ENCODE results near the gene PHF10. TPM values are rescaled to one million over a fixed set of nuclear protein-coding genes. Genes with fewer than 3 reads are reported as not detected.

The PHF10 gene
- total RNA-seq, 1 experiment from 2014 or later: 6.3 TPM

DNA sequence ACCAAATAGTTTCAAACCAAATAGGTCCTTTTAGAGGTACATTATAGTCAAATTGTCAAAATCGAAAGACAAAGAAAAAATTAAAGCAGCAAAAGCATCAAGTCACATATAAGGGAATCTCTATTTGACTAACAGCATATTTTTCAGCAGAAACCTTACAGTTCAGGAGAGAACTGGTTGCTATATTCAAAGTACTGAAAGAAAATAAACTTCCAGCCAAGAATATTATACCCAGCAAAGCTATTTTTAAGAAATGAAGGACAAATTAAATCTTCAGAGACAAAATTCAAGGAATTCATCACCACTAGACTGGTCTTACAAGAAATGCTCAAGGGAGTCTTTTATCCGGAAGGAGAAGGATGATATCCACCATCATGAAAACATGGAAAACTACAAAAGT is 38.4 kb downstream of the PHF10 start:
- H3K9me2 ChIP-seq (replicated peaks; ENCODE audit: low read length): no peaks in the 10 kb centered on the region
- H3K27ac ChIP-seq (ENCODE audit: low read length): no peak overlapping the region
- no peaks in the 10 kb centered on the region for H3K27me3 ChIP-seq (ENCODE audit: low read length)
- no peak overlapping the region for H2AFZ ChIP-seq (ENCODE audit: low read length)
- H3K4me2 ChIP-seq (ENCODE audit: low read length): no peak overlapping the region
- 0 out of 2 replicates have a peak, but pooled peaks cover 2% of the 10 kb centered on the region for H3K9me3 ChIP-seq (ENCODE audit: low read length)
- no peaks in the 10 kb centered on the region for H3K4me1 ChIP-seq (ENCODE audit: insufficient read depth, low read length)
- no peaks in the 10 kb centered on the region for H4K20me1 ChIP-seq (ENCODE audit: low read length)
- H3K4me3 ChIP-seq (ENCODE audit: low read length): no peak overlapping the region
- DNase-seq (no peak), ATAC-seq (no peak)
- H3F3A ChIP-seq (ENCODE audit: low read length, unreplicated experiment): no peaks in the 10 kb centered on the region
- CTCF ChIA-PET: no interaction called here
- H3K79me2 ChIP-seq (ENCODE audit: low read length): no peaks in the 10 kb centered on the region
- H3K36me3 ChIP-seq (ENCODE audit: low read depth, low read length): peaks cover 24% of the 10 kb centered on the region
- POLR2A ChIA-PET (ENCODE audit: unreplicated experiment): no interaction called here
- BruUV-seq (replicated peaks): no TSS peak
- no peak overlapping the region for H3K9ac ChIP-seq (ENCODE audit: low read length)
- TF ChIP-seq EZH2phosphoT487 (IDR thresholded peaks at IDR 0.05; ENCODE audit: borderline replicate concordance, low read length) (no peak), EZH2 (IDR thresholded peaks at IDR 0.05; ENCODE audit: low read length, unreplicated experiment) (no peak)
- TF ChIP-seq, protein P1, sequence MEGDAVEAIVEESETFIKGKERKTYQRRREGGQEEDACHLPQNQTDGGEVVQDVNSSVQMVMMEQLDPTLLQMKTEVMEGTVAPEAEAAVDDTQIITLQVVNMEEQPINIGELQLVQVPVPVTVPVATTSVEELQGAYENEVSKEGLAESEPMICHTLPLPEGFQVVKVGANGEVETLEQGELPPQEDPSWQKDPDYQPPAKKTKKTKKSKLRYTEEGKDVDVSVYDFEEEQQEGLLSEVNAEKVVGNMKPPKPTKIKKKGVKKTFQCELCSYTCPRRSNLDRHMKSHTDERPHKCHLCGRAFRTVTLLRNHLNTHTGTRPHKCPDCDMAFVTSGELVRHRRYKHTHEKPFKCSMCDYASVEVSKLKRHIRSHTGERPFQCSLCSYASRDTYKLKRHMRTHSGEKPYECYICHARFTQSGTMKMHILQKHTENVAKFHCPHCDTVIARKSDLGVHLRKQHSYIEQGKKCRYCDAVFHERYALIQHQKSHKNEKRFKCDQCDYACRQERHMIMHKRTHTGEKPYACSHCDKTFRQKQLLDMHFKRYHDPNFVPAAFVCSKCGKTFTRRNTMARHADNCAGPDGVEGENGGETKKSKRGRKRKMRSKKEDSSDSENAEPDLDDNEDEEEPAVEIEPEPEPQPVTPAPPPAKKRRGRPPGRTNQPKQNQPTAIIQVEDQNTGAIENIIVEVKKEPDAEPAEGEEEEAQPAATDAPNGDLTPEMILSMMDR (conservative IDR thresholded peaks at IDR 0.05; ENCODE audit: low read depth, low read length): no peak
- intact Hi-C loops (cut with micrococcal nuclease): no loop called here

DNA sequence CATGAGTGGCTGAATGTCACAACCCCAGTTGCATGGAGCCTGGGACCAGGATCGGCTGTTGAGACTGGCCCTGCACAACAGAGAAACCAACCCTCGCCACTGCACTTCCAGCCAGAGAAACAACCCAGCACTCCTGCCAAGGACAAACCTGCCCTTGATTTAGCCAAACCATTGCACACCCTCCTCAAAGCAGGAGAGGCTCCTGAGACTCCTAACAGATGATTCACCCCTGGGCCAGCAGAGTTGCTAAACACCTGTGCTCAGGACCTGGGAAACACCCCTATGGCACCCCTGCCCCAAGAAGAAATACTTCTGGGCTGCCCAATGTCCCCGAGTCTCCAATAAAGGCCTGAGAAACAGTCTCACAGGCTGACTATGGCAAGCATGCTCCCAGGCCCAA is 40.2 kb downstream of the PHF10 start:
- no peak overlapping the region for H3K27ac ChIP-seq (ENCODE audit: low read length)
- H3K4me2 ChIP-seq (ENCODE audit: low read length): no peak overlapping the region
- H3F3A ChIP-seq (ENCODE audit: low read length, unreplicated experiment): no peaks in the 10 kb centered on the region
- H3K36me3 ChIP-seq (ENCODE audit: low read depth, low read length): peaks cover 24% of the 10 kb centered on the region
- ChIA-PET CTCF (no interaction called here), POLR2A (ENCODE audit: unreplicated experiment) (no interaction called here)
- no peak overlapping the region for H2AFZ ChIP-seq (ENCODE audit: low read length)
- no peak overlapping the region for H3K9ac ChIP-seq (ENCODE audit: low read length)
- intact Hi-C loops (cut with micrococcal nuclease): no loop called here
- H3K9me2 ChIP-seq (replicated peaks; ENCODE audit: low read length): no peaks in the 10 kb centered on the region
- H3K79me2 ChIP-seq (ENCODE audit: low read length): no peaks in the 10 kb centered on the region
- TF ChIP-seq EZH2phosphoT487 (IDR thresholded peaks at IDR 0.05; ENCODE audit: borderline replicate concordance, low read length) (no peak), EZH2 (IDR thresholded peaks at IDR 0.05; ENCODE audit: low read length, unreplicated experiment) (no peak)
- TF ChIP-seq, protein P1 (conservative IDR thresholded peaks at IDR 0.05; ENCODE audit: low read depth, low read length): no peak
- no peaks in the 10 kb centered on the region for H4K20me1 ChIP-seq (ENCODE audit: low read length)
- 0 out of 2 replicates have a peak, but pooled peaks cover 2% of the 10 kb centered on the region for H3K9me3 ChIP-seq (ENCODE audit: low read length)
- H3K4me1 ChIP-seq (ENCODE audit: insufficient read depth, low read length): no peaks in the 10 kb centered on the region
- DNase-seq: no peak
- no peak for ATAC-seq
- BruUV-seq (replicated peaks): no TSS peak
- no peaks in the 10 kb centered on the region for H3K27me3 ChIP-seq (ENCODE audit: low read length)
- no peak overlapping the region for H3K4me3 ChIP-seq (ENCODE audit: low read length)

DNA sequence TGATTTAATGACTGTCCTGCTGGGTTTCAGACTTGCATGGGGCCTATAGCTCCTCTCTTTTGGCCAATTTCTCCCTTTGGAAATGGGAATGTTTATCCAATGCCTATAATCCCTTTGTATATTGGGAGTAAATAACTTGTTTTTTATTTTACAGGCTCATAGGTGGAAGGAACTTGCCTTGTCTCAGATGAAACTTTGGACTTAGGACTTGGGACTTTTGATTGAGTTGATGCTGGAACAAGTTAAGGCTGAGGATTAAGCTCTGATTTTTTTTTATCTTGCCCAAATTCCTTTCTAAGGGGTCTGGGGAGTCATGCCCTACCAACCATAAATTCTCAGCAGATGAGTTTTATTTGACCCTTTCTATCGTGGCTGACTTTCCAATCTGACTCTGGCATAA is 46.0 kb downstream of the PHF10 start:
- no peaks in the 10 kb centered on the region for H3K9me2 ChIP-seq (replicated peaks; ENCODE audit: low read length)
- ChIA-PET POLR2A (ENCODE audit: unreplicated experiment) (no interaction called here), CTCF (no interaction called here)
- H3K79me2 ChIP-seq (ENCODE audit: low read length): no peaks in the 10 kb centered on the region
- no TSS peak for BruUV-seq (replicated peaks)
- H4K20me1 ChIP-seq (ENCODE audit: low read length): no peaks in the 10 kb centered on the region
- no peak for ATAC-seq
- no peak overlapping the region for H3K4me3 ChIP-seq (ENCODE audit: low read length)
- intact Hi-C loops (cut with micrococcal nuclease): no loop called here
- TF ChIP-seq, protein P1 (conservative IDR thresholded peaks at IDR 0.05; ENCODE audit: low read depth, low read length): no peak
- TF ChIP-seq EZH2 (IDR thresholded peaks at IDR 0.05; ENCODE audit: low read length, unreplicated experiment): no peak
- TF ChIP-seq EZH2phosphoT487 (IDR thresholded peaks at IDR 0.05; ENCODE audit: borderline replicate concordance, low read length): no peak
- no peaks in the 10 kb centered on the region for H3K27me3 ChIP-seq (ENCODE audit: low read length)
- no peaks in the 10 kb centered on the region for H3K9me3 ChIP-seq (ENCODE audit: low read length)
- H3K27ac ChIP-seq (ENCODE audit: low read length): no peak overlapping the region
- H3K9ac ChIP-seq (ENCODE audit: low read length): no peak overlapping the region
- DNase-seq: no peak
- no peaks in the 10 kb centered on the region for H3F3A ChIP-seq (ENCODE audit: low read length, unreplicated experiment)
- no peak overlapping the region for H2AFZ ChIP-seq (ENCODE audit: low read length)
- no peaks in the 10 kb centered on the region for H3K4me1 ChIP-seq (ENCODE audit: insufficient read depth, low read length)
- H3K4me2 ChIP-seq (ENCODE audit: low read length): no peak overlapping the region
- no peaks in the 10 kb centered on the region; the same call in 1 of the 2 replicates for H3K36me3 ChIP-seq (ENCODE audit: low read depth, low read length)

Measured in PC-3 (cell line).